Glutamatergic neuron (in vitro differentiated cells): Measurements from ENCODE around the gene TRIM24. TPM values are rescaled to one million over a fixed set of nuclear protein-coding genes. Genes with fewer than 3 reads are reported as not detected.

ENCODE experiments used
- DNase-seq: peaks from one replicate; pipeline ENCODE4 v3.0.0; 2022
- H3K27ac Mint-ChIP-seq: one replicate; pipeline ENCODE4 v1.8.0; 2020; ENCODE audit warnings: mild to moderate bottlenecking, mixed read lengths, inconsistent platforms; ENCODE audit not compliant: unreplicated experiment
- H3K27me3 Mint-ChIP-seq: one replicate; pipeline ENCODE4 v1.8.0; 2020; ENCODE audit warnings: mild to moderate bottlenecking, moderate library complexity, mixed read lengths, inconsistent platforms; ENCODE audit not compliant: unreplicated experiment
- H3K36me3 Mint-ChIP-seq: one replicate; pipeline ENCODE4 v1.8.0; 2020; ENCODE audit warnings: mild to moderate bottlenecking, mixed read lengths, inconsistent platforms; ENCODE audit not compliant: unreplicated experiment
- H3K4me1 Mint-ChIP-seq: one replicate; pipeline ENCODE4 v1.8.0; 2020; ENCODE audit warnings: mild to moderate bottlenecking, low read depth, mixed read lengths, inconsistent platforms; ENCODE audit not compliant: unreplicated experiment
- H3K4me3 Mint-ChIP-seq: one replicate; pipeline ENCODE4 v1.8.0; 2020; ENCODE audit warnings: mild to moderate bottlenecking, mixed read lengths, inconsistent platforms; ENCODE audit not compliant: unreplicated experiment
- H3K9me3 Mint-ChIP-seq: one replicate; pipeline ENCODE4 v1.8.0; 2020; ENCODE audit warnings: mild to moderate bottlenecking, moderate library complexity, mixed read lengths, inconsistent platforms; ENCODE audit not compliant: unreplicated experiment
- total RNA-seq: library from RNA; stranded (reverse); fragmentation: NEBNext Ultra II Directional; extraction: Animal tissue kit (Norgen Biotek cat#: 25700); gene quantifications from one replicate; pipeline ENCODE4 v1.2.1, GENCODE V29; 2021; ENCODE audit not compliant: unreplicated experiment
- TF ChIP-seq, protein P1 (sequence below): fragments of 200-600 bp; sonication (generic); IDR thresholded peaks from one replicate; pipeline ENCODE4 v1.5.0; 2021; ENCODE audit not compliant: partially characterized antibody, unreplicated experiment

The TRIM24 gene
- total RNA-seq, 1 donor from 2014 or later, result 85.6 TPM

DNA sequence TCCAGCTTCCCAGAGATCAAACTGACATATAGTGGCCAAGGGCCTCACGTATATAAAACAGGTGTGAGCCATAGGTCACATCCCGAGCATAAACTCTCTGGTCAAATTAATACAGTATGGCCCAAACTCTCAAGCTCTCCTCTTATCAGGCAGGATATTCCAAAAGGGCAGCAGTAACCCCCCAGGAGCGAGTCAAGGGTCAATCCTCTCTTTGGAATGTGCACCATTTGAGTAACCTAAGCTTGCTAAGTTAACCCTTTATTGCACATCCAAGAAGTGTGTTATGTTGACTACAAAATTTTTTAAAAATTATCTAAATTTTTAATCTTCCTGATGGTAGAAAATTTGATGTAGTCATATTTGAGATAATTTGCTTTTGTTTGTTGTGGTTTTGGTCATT lies 4.5 kb upstream of the TRIM24 start:
- Mint-ChIP-seq H3K36me3 (no peaks in the 10 kb centered on the region), H3K27ac (no peak overlapping the region), H3K4me1 (peaks cover 5% of the 10 kb centered on the region), H3K4me3 (no peak overlapping the region), H3K27me3 (peaks cover 5% of the 10 kb centered on the region), H3K9me3 (peaks cover 7% of the 10 kb centered on the region)
- DNase-seq, result no peak
- TF ChIP-seq, protein P1, sequence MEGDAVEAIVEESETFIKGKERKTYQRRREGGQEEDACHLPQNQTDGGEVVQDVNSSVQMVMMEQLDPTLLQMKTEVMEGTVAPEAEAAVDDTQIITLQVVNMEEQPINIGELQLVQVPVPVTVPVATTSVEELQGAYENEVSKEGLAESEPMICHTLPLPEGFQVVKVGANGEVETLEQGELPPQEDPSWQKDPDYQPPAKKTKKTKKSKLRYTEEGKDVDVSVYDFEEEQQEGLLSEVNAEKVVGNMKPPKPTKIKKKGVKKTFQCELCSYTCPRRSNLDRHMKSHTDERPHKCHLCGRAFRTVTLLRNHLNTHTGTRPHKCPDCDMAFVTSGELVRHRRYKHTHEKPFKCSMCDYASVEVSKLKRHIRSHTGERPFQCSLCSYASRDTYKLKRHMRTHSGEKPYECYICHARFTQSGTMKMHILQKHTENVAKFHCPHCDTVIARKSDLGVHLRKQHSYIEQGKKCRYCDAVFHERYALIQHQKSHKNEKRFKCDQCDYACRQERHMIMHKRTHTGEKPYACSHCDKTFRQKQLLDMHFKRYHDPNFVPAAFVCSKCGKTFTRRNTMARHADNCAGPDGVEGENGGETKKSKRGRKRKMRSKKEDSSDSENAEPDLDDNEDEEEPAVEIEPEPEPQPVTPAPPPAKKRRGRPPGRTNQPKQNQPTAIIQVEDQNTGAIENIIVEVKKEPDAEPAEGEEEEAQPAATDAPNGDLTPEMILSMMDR, result no peak

DNA sequence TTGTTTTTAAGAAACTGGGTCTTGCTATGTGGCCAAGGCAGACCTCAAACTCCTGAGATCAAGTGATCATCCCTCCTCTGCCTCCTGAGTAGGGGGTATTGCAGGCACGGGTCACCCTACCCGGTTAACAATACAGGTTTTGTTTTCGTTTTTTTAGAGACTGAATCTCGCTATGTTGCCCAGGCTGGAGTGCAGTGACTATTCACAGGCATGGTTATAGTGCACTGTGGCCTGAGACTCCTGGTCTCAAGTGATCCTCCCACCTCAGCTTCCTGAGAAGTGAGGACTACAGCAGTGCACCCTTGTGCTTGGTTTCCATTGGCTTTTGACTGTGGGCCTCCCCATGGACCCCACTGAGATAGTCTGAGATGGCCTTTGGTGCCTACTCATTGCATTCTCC lies 3.8 kb upstream of the TRIM24 start:
- Mint-ChIP-seq H3K27ac (no peak overlapping the region), H3K4me3 (no peak overlapping the region), H3K4me1 (peaks cover 5% of the 10 kb centered on the region), H3K36me3 (no peaks in the 10 kb centered on the region), H3K9me3 (peaks cover 10% of the 10 kb centered on the region), H3K27me3 (peaks cover 8% of the 10 kb centered on the region)
- TF ChIP-seq, protein P1, result no peak
- no peak for DNase-seq

DNA sequence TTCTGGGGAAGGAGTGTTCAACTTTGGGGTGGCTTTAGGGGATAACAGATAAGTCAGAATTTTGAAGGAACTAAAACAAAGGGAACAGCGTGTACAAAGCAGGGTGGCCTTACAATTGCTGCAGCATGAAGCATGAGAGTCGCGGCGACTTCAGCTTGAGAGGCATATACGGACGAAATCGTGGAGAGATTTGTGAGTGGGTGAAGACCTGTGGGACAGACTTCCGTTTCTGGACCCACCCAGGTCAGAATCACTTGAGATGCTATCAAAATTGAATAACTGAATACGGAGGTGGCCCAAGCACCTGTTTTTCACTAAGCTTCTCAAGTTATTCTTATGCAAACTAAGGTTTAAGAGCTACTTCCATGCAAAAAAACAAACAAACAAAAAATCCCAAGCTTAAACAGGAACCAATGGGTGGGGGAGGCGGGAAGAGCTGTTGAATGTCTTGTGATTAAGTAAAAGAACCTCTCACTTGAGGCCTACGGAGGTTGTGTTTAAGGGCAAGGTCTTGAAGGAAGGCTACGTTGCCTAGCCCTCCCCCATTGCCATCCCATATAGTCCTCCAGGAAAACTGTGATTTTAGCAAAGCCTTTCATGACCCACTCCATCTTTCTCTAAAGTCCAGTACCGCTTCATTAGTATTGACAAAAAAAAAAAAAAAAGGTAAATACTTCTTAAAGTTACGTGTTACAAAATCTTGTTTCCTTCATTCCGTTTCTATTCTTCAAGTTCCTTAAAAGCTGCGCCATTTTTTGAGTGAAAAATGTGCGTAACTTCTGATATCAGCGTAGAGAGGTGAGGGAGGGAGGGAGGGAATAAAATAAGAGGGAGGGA lies 1.3 kb upstream of the TRIM24 start:
- peaks cover 15% of the 10 kb centered on the region for H3K9me3 Mint-ChIP-seq
- H3K36me3 Mint-ChIP-seq, result no peaks in the 10 kb centered on the region
- no peak for DNase-seq
- TF ChIP-seq, protein P1, result no peak
- peaks cover 9% of the 10 kb centered on the region for H3K4me1 Mint-ChIP-seq
- peak overlapping the region; percentile 76 for H3K4me3 Mint-ChIP-seq
- H3K27me3 Mint-ChIP-seq, result peaks cover 15% of the 10 kb centered on the region
- H3K27ac Mint-ChIP-seq, result peak overlapping the region; percentile 78

DNA sequence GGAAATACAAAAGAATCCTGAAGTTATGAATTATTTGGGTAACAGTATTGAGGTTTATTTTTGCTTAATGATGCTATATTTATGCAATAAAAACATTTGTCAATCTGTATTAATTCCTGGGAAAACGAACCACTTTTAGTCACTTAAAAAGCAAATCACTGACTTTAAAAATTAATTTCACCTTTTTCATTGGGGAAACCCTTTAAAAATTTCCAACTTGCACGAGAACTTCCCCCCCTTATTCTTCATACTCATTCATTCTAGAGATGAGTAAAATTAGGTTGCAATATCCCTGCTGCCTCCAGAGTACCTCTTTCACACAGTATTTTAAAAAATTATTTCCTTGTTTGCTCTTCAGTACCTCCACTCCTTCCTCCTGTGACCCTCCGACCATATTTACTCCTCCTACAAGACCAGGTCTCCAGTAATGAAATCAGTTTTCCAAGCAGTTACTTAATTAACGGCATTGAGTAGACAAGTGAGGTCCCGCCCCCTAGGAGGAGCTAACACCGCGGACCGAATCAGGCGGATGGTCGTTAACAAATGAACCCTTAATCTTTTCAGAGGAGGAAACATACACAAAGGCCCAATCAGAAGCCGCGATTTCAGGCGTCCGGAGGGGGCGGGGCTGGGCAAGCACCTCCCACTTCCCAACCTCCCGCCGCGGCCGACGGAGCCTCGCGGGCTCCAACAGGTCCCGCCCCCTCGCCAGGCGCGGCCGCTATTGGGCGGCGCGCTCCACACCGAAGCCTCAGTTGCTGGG lies 465 bp upstream of the TRIM24 start:
- Mint-ChIP-seq H3K27ac (peak overlapping the region; percentile 57), H3K4me3 (peak overlapping the region; percentile 89), H3K27me3 (peaks cover 15% of the 10 kb centered on the region), H3K9me3 (peaks cover 15% of the 10 kb centered on the region), H3K4me1 (peaks cover 9% of the 10 kb centered on the region), H3K36me3 (no peaks in the 10 kb centered on the region)
- TF ChIP-seq, protein P1, result peak; percentile 45
- DNase-seq, result peak; percentile 99
